Neural crest cell (in vitro differentiated cells): ENCODE data around the gene DOCK1. TPM values are rescaled to one million over a fixed set of nuclear protein-coding genes. Genes with fewer than 3 reads are reported as not detected.
"Not testable (repeated sequence)": the region's sequence is repeated elsewhere in the genome, so short reads cannot be mapped to it uniquely, and the experiment has no call there.

ENCODE experiments used
- DNase-seq: peaks from one replicate; pipeline ENCODE4 v3.0.0; 2021; ENCODE audit warnings: low read depth, mixed read lengths, low spot score
- H3K27ac Mint-ChIP-seq: one replicate; pipeline ENCODE4 v1.8.0; 2021; ENCODE audit warnings: mild to moderate bottlenecking, mixed read lengths; ENCODE audit not compliant: unreplicated experiment
- H3K27me3 Mint-ChIP-seq: 2 replicates; pipeline ENCODE4 v1.8.0; 2021; ENCODE audit warnings: low read depth, mild to moderate bottlenecking, mixed read lengths
- H3K36me3 Mint-ChIP-seq: 2 replicates; pipeline ENCODE4 v1.8.0; 2021; ENCODE audit warnings: low read depth, mild to moderate bottlenecking, mixed read lengths
- H3K4me1 Mint-ChIP-seq: 2 replicates; pipeline ENCODE4 v1.8.0; 2021; ENCODE audit warnings: mixed read lengths
- H3K4me3 Mint-ChIP-seq: one replicate; pipeline ENCODE4 v1.8.0; 2021; ENCODE audit warnings: mild to moderate bottlenecking, mixed read lengths
- H3K9me3 Mint-ChIP-seq: 2 replicates; pipeline ENCODE4 v1.8.0; 2021; ENCODE audit warnings: mixed read lengths
- total RNA-seq: library from RNA; stranded (reverse); gene quantifications from 2 replicates; pipeline ENCODE4 v1.2.1, GENCODE V29; 2021
- TF ChIP-seq, protein P1 (sequence below): fragments of 200-600 bp; sonication (generic); conservative IDR thresholded peaks from 2 replicates; pipeline ENCODE4 v1.5.0; 2021; ENCODE audit warnings: antibody characterized with exemption, mild to moderate bottlenecking

DOCK1 gene
- total RNA-seq, 1 donor from 2014 or later, result 55.8 TPM

DNA sequence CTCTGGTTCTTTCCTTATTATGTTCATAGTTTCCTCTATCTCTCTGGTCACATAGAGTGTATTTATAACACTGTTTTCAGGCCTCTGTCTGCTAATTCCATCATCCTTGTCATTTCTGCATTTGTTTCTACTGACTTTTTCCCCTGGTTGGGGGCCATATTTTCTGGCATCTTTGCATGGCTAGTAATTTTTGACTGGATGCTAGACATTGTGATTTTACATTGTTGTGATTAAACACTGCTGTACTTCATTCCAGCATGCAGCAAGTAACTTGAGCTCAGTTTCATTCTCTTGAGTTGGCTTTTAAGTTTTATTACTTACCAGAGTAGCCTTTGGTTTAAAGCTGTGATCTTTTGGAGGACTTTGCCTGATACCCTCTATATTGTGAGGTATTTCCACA lies 6.8 kb upstream of the DOCK1 start:
- DNase-seq, result no peak
- Mint-ChIP-seq H3K4me3 (no peak overlapping the region), H3K36me3 (peaks cover 17% of the 10 kb centered on the region), H3K9me3 (peaks cover 5% of the 10 kb centered on the region), H3K27ac (no peak overlapping the region), H3K4me1 (no peaks in the 10 kb centered on the region), H3K27me3 (no peaks in the 10 kb centered on the region)
- TF ChIP-seq, protein P1, sequence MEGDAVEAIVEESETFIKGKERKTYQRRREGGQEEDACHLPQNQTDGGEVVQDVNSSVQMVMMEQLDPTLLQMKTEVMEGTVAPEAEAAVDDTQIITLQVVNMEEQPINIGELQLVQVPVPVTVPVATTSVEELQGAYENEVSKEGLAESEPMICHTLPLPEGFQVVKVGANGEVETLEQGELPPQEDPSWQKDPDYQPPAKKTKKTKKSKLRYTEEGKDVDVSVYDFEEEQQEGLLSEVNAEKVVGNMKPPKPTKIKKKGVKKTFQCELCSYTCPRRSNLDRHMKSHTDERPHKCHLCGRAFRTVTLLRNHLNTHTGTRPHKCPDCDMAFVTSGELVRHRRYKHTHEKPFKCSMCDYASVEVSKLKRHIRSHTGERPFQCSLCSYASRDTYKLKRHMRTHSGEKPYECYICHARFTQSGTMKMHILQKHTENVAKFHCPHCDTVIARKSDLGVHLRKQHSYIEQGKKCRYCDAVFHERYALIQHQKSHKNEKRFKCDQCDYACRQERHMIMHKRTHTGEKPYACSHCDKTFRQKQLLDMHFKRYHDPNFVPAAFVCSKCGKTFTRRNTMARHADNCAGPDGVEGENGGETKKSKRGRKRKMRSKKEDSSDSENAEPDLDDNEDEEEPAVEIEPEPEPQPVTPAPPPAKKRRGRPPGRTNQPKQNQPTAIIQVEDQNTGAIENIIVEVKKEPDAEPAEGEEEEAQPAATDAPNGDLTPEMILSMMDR, result no peak

DNA sequence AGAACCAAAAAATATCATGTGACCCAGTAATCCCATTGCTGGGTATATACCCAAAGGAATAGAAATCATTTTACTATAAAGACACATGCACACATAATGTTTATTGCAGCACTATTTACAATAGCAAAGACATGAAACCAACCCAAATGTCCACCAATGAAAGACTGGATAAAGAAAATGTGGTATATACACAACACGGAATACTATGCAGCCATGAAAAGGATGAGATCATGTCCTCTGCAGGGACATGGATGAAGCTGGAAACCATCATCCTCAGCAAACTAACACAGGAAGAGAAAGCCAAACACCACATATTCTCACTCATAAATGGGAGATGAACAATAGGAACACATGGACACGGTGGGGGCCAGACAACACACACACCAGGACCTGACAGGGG lies 5.7 kb upstream of the DOCK1 start:
- H3K27me3 Mint-ChIP-seq, H3K27ac Mint-ChIP-seq, DNase-seq, H3K4me1 Mint-ChIP-seq, H3K9me3 Mint-ChIP-seq: not testable (repeated sequence)
- Mint-ChIP-seq H3K4me3 (peak overlapping the region; percentile 31), H3K36me3 (peaks cover 18% of the 10 kb centered on the region)

DNA sequence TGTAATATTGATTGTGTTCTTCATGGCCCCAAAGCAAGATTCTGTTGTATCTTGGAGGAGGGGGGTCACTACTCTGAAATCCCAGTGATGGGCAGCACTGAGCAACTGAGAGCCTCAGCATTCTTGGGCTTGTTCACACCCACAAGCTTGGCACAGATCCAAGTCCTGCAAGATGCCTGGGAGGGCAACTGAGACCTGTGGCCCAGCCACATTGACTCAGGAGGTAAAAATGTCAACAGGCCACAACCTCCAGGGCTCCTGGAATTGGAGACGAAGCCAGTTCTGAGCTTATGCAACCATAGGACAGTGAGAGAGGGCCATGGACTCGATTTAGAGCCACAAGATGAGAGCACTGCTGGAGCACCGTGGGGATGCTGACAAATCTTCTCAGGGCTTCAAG lies 3.1 kb upstream of the DOCK1 start:
- TF ChIP-seq, protein P1, result no peak
- DNase-seq, result no peak
- Mint-ChIP-seq H3K36me3 (peaks cover 20% of the 10 kb centered on the region), H3K27me3 (peaks cover 2% of the 10 kb centered on the region), H3K4me1 (peaks cover 19% of the 10 kb centered on the region), H3K9me3 (peaks cover 5% of the 10 kb centered on the region), H3K4me3 (peak overlapping the region; percentile 52), H3K27ac (no peak overlapping the region)

DNA sequence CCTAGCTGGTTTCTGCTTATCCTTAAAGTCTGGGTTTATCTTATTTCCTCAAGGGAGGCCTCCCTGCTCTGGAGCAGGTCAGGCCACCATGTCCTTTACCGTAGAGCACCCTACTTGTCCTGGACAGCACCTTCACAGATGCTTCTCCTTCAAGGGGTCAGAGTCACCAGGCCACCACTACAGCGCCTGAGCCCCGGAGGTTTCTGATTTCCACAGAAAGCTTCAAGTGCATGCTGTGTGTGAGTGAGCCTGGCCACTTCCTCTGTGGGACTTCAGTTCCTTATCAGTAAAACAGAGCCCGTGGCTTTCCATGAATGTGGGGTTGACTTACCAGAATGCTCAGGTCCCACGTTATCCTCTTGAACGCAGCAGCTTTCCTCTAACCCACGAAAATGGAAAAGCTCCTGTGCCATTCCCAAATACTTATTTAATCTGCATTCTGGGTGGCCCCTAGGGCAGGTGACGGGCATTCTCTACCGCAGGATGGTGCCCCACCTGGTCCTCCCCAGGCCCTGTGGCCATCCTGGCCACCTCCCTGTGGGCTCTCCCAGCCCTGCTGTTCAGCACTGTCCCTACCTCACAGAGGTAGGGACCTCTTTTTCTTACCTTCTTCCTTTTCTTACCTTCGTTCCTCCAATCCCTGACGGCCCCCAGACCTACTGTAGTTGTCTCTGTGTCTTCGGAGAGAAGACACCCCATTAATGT lies 1.4 kb upstream of the DOCK1 start:
- TF ChIP-seq, protein P1, result no peak
- peaks cover 16% of the 10 kb centered on the region for H3K36me3 Mint-ChIP-seq

DNA sequence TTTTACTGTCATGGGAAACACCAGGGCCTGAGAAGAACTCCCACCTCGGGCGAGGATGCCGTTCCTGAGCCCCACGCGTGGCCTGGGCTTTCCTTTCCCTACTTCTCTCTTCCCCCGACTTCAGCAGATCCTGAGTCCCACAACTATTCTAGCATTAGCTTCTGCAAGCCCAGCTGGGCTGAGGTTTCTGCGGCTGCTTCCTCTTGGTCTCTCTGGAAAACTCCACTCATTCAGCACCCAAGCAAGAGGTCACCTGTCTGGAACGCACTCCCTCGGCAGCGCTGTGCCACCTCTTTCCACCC lies 761 bp upstream of the DOCK1 start:
- H3K36me3 Mint-ChIP-seq, result peaks cover 10% of the 10 kb centered on the region
- H3K4me3 Mint-ChIP-seq, result peak overlapping the region; percentile 78
- no peak for DNase-seq
- peaks cover 2% of the 10 kb centered on the region for H3K9me3 Mint-ChIP-seq
- TF ChIP-seq, protein P1, result no peak
- peaks cover 33% of the 10 kb centered on the region for H3K4me1 Mint-ChIP-seq
- peaks cover 2% of the 10 kb centered on the region for H3K27me3 Mint-ChIP-seq
- peak overlapping the region; percentile 44 for H3K27ac Mint-ChIP-seq

More for the DNA sequence above, 1.4 kb upstream of the DOCK1 start:
- DNase-seq, result no peak
- Mint-ChIP-seq H3K4me1 (peaks cover 27% of the 10 kb centered on the region), H3K9me3 (peaks cover 3% of the 10 kb centered on the region), H3K27me3 (peaks cover 2% of the 10 kb centered on the region), H3K27ac (no peak overlapping the region), H3K4me3 (peak overlapping the region; percentile 78)

DNA sequence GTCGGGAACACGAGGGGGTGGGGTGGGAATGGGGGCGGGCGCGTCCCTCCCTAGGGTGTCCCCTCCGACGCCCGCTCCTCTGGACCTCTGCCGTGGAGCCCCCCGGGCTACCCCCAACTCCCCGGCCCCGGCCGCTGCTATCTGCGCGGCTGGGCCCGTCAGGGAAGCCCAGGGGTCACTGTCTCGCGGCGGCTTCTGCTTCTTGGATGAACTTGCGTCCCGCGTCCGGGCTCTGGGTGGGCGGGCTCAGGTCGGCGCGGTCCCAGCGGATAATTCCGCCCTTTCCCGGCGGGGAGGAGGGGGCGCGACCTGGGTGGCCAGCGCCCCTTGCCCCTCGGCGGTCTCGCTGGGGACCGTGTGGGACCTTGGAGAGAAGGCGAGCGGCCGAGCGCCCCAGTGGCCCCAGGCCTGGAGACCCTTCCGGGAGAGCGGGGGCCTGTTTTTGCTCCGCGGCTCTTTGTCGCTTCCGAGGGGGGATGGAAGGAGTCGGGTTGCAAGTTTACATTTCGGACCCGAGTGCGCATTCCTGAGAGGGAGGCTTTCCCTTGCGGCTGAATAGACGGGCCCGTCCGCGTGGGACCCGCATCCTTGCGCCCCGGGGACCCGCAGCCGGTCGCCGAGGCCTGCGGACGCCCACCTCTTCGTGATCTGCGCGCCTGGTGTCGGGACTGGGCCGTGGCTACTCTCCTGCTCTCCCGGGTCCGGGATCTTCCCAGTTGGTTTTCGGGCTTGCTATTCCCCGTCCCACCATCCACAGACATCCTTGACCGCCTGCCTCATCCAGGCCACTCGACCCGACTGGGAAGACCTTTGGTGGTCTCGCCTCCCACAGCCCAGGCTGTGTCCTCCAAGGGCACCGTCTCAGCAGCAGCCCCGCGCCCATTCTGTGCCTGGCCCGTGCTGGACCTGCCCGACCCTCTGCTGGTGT lies 812 bp downstream of the DOCK1 start:
- Mint-ChIP-seq H3K9me3 (no peaks in the 10 kb centered on the region), H3K4me3 (peak overlapping the region; percentile 93), H3K27ac (peak overlapping the region; percentile 50), H3K36me3 (peaks cover 7% of the 10 kb centered on the region), H3K4me1 (peaks cover 46% of the 10 kb centered on the region), H3K27me3 (peaks cover 2% of the 10 kb centered on the region)
- DNase-seq, result peak; percentile 52
- TF ChIP-seq, protein P1, result no peak
